ENCODE measurements around the gene HDAC1. TPM values are rescaled to one million over a fixed set of nuclear protein-coding genes. Genes with fewer than 3 reads are reported as not detected.

Gene HDAC1
- total RNA-seq, 4 donors from 2014 or later = 8.7 to 23.8 (median 11.8) TPM

DNA sequence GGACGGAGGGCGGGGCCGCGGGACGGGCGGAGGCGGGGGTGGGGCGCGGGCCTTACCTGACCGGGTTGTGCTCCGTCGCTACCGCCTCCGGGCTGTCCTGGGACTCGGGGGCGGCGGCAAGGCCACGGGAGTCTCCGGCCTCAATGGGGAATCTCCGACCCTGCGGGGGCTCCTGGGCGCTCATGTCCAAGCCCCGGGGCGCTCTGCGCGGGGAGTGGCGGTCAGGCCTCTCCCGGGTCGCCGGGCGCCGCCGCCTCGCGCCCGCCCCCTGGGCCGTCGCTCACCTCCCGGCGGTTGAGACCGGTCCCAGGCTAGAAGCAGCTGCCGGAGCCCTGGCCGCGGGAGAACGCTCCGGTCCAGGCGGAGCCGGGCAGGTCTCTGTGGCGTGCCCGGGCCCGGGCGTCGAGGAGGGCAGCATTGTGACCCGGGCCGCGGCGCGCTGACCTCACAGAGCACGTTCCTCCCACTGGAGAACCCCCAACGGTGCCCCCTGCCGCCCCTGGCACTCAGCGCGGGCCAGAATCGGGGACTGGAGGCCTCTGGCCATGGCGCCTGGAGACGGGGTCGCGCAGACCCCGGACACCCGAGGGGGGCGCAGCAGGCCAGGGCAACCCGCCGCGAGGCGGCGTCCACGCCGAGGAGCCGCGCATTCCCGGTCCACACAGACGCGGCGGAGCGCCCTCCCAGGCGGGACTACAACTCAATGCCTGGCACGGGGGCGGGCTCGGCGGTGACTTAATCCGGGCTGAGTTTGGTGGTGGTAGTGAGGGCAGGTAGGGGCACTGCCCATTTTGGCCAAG lies 70.0 kb downstream of the HDAC1 start:
- no peak overlapping the region for H3K27ac ChIP-seq
- no peaks in the 10 kb centered on the region for H3K9me3 ChIP-seq
- DNase-seq (no peak), ATAC-seq (peak; percentile 22 to 31)
- no peaks in the 10 kb centered on the region for H3K27me3 ChIP-seq
- intact Hi-C loops (cut with DNase I; ENCODE audit: low total_unique reads) = no loop called here
- in situ Hi-C loops (cut with MboI; ENCODE audit: low sequenced_read_pairs in 4 of 4) = no loop called here
- H3K36me3 ChIP-seq = peaks cover 0 to 36% of the 10 kb centered on the region in 2 donors
- peak overlapping the region; percentile 41 to 54 (median 49) for H3K4me3 ChIP-seq
- TF ChIP-seq POLR2A (IDR thresholded peaks at IDR 0.05) = no peak
- TF ChIP-seq, protein P1, sequence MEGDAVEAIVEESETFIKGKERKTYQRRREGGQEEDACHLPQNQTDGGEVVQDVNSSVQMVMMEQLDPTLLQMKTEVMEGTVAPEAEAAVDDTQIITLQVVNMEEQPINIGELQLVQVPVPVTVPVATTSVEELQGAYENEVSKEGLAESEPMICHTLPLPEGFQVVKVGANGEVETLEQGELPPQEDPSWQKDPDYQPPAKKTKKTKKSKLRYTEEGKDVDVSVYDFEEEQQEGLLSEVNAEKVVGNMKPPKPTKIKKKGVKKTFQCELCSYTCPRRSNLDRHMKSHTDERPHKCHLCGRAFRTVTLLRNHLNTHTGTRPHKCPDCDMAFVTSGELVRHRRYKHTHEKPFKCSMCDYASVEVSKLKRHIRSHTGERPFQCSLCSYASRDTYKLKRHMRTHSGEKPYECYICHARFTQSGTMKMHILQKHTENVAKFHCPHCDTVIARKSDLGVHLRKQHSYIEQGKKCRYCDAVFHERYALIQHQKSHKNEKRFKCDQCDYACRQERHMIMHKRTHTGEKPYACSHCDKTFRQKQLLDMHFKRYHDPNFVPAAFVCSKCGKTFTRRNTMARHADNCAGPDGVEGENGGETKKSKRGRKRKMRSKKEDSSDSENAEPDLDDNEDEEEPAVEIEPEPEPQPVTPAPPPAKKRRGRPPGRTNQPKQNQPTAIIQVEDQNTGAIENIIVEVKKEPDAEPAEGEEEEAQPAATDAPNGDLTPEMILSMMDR (IDR thresholded peaks at IDR 0.05 in 4 of 5, conservative IDR thresholded peaks at IDR 0.05 in 1 of 5) = peak in 4 of 5 experiments; percentile 20 to 44 (median 28)
- peaks cover 12% of the 10 kb centered on the region in 2 donors for H3K4me1 ChIP-seq

DNA sequence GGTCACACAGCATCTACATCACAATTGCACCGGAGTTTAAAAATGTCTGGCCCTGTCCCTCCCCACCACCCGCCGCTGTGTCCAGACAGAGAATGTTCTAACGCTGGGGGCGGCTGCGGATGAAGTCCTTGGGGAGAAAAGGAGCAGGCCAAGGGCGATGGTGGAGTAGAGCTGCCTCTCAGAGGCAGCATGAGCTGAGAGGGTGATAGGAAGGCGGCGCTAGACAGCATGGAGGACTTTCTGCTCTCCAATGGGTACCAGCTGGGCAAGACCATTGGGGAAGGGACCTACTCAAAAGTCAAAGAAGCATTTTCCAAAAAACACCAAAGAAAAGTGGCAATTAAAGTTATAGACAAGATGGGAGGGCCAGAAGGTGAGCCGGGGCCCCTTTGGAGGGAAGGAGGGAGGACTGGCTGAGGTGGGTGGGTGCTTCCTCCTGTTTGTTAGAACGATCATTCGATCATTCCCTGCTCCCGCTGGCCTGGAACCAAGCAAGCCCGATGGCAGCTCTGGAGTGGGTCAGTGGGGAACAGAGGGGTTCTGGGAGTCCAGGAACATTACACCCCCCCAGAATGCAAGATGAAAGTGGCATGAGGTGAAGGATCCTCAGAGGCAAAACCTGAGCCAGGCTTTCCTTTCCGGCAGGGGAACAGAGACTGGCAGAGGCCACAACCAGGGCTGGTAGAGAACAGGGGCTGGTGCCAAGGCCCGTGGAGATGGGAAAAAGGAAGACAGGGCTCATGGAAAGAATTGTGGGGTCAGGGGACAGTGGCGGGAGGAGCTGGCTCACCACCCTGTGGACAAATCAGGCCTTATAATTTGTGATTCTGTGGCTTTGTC lies 70.8 kb downstream of the HDAC1 start, which contains the start of the genes FAM229A and TSSK3:
Gene FAM229A (minus strand): TSS at position 12 of the 840 bp plus-strand sequence. CDS start 394 bp downstream, outside the sequence.
Gene TSSK3 (plus strand): TSS at position 66 of the 840 bp plus-strand sequence. CDS start 163 bp downstream, at position 229.
- H3K27ac ChIP-seq = no peak within 1 kb of the TSS
- no peaks in the 10 kb centered on the region for H3K9me3 ChIP-seq
- H3K4me1 ChIP-seq = peaks cover 12% of the 10 kb centered on the region in 2 donors
- TF ChIP-seq POLR2A (IDR thresholded peaks at IDR 0.05) = no peak
- TF ChIP-seq, protein P1 (IDR thresholded peaks at IDR 0.05 in 4 of 5, conservative IDR thresholded peaks at IDR 0.05 in 1 of 5) = peak in 1 of 5 experiments; percentile 1
- intact Hi-C loops (cut with DNase I; ENCODE audit: low total_unique reads) = loop anchor here (1.0 kb wide), 1 partner anchor 27 kb away; no protein-coding TSS in a partner anchor
- in situ Hi-C loops (cut with MboI; ENCODE audit: low sequenced_read_pairs in 4 of 4) = no loop called here
- ATAC-seq = no peak
- H3K27me3 ChIP-seq = no peaks in the 10 kb centered on the region
- H3K4me3 ChIP-seq = peak within 1 kb of the TSS; percentile 41 to 54 (median 49)
- no peak for DNase-seq
- peaks cover 0 to 44% of the 10 kb centered on the region in 2 donors for H3K36me3 ChIP-seq

DNA sequence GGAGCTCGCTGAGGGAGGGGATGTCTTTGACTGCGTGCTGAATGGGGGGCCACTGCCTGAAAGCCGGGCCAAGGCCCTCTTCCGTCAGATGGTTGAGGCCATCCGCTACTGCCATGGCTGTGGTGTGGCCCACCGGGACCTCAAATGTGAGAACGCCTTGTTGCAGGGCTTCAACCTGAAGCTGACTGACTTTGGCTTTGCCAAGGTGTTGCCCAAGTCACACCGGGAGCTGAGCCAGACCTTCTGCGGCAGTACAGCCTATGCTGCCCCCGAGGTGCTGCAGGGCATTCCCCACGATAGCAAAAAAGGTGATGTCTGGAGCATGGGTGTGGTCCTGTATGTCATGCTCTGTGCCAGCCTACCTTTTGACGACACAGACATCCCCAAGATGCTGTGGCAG lies 71.8 kb downstream of the HDAC1 start:
- in situ Hi-C loops (cut with MboI; ENCODE audit: low sequenced_read_pairs in 4 of 4) (no loop called here), intact Hi-C loops (cut with DNase I; ENCODE audit: low total_unique reads) (loop anchor here (1.0 kb wide), 1 partner anchor 28 kb away; no protein-coding TSS in a partner anchor)
- no peak overlapping the region for H3K4me3 ChIP-seq
- ATAC-seq (peak; percentile 32 to 62), DNase-seq (peak; percentile 31 to 74)
- no peak for TF ChIP-seq POLR2A (IDR thresholded peaks at IDR 0.05)
- TF ChIP-seq, protein P1 (IDR thresholded peaks at IDR 0.05 in 4 of 5, conservative IDR thresholded peaks at IDR 0.05 in 1 of 5) = no peak
- H3K27ac ChIP-seq = peak overlapping the region in 1 of 4 donors; percentile 9
- no peaks in the 10 kb centered on the region for H3K27me3 ChIP-seq
- H3K9me3 ChIP-seq = no peaks in the 10 kb centered on the region
- H3K36me3 ChIP-seq = peaks cover 0 to 54% of the 10 kb centered on the region in 2 donors
- peaks cover 12% of the 10 kb centered on the region in 2 donors for H3K4me1 ChIP-seq

DNA sequence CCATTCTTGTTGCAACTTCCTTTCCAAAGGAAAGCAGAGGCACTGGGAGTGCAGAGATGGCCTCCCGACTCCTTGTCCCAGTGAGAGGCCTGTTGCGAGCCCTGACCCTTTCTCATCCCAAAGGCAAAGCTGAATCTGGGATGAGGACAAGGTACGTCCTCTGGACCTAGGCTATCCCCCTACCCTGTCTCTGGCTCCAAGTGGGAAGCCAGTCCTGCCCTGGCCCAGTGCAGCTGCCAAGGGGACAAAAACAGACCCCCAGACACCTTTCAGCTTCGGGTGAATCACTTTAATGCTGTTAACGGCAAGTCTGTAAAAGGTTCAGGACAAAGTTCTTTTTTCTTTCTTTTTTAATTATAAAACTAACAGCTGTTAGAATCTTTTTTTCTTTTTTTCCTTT lies 73.0 kb downstream of the HDAC1 start:
- H3K4me3 ChIP-seq = no peak overlapping the region
- TF ChIP-seq POLR2A (IDR thresholded peaks at IDR 0.05) = no peak
- TF ChIP-seq, protein P1 (IDR thresholded peaks at IDR 0.05 in 4 of 5, conservative IDR thresholded peaks at IDR 0.05 in 1 of 5) = no peak
- ATAC-seq = no peak
- DNase-seq = no peak
- in situ Hi-C loops (cut with MboI; ENCODE audit: low sequenced_read_pairs in 4 of 4) (no loop called here), intact Hi-C loops (cut with DNase I; ENCODE audit: low total_unique reads) (no loop called here)
- H3K9me3 ChIP-seq = no peaks in the 10 kb centered on the region
- no peaks in the 10 kb centered on the region for H3K27me3 ChIP-seq
- peaks cover 12% of the 10 kb centered on the region in 2 donors for H3K4me1 ChIP-seq
- peaks cover 0 to 66% of the 10 kb centered on the region in 2 donors for H3K36me3 ChIP-seq
- peak overlapping the region in 1 of 4 donors; percentile 9 for H3K27ac ChIP-seq
